ENCODE data around the gene RAB5IF. TPM values are rescaled to one million over a fixed set of nuclear protein-coding genes. Genes with fewer than 3 reads are reported as not detected.

The RAB5IF gene
- total and polyA plus RNA-seq, 2 of the 13 experiments (the other 11 are each of a cell fraction or from before 2014, with no cell fraction given), result 261 to 305 TPM

- TF ChIP-seq SP2 (CRISPR knock-in tag; IDR thresholded peaks at IDR 0.05) (no peak), ZNF180 (CRISPR knock-in tag; IDR thresholded peaks at IDR 0.05; ENCODE audit: borderline replicate concordance, low read depth) (no peak), DPF2 (CRISPR knock-in tag; IDR thresholded peaks at IDR 0.05; ENCODE audit: borderline replicate concordance, low read depth) (no peak), EEA1 (CRISPR knock-in tag; IDR thresholded peaks at IDR 0.05; ENCODE audit: borderline replicate concordance) (peak; percentile 93; the same call in 1 of the 2 replicates), KDM1A (CRISPR knock-in tag; IDR thresholded peaks at IDR 0.05) (no peak), SYNCRIP (IDR thresholded peaks at IDR 0.05; ENCODE audit: insufficient read depth, low read depth, low read length) (no peak), ZXDC (CRISPR knock-in tag; IDR thresholded peaks at IDR 0.05) (peak; percentile 94), EHMT2 (IDR thresholded peaks at IDR 0.05; ENCODE audit: borderline replicate concordance, low read depth, low read length) (no peak), ZNF691 (CRISPR knock-in tag; IDR thresholded peaks at IDR 0.05; ENCODE audit: borderline replicate concordance, low read depth) (no peak), ZNF569 (CRISPR knock-in tag; IDR thresholded peaks at IDR 0.05; ENCODE audit: borderline replicate concordance) (no peak), IKZF4 (CRISPR knock-in tag; IDR thresholded peaks at IDR 0.05; ENCODE audit: borderline replicate concordance, low read depth, not compliant biosample characterization) (peak; percentile 86), ZNF549 (CRISPR knock-in tag; IDR thresholded peaks at IDR 0.05) (no peak), ZNF768 (CRISPR knock-in tag; IDR thresholded peaks at IDR 0.05) (no peak; the same call in 1 of the 2 replicates), JUND (CRISPR knock-in tag; IDR thresholded peaks at IDR 0.05) (no peak), ZNF75D (CRISPR knock-in tag; IDR thresholded peaks at IDR 0.05; ENCODE audit: borderline replicate concordance) (no peak), ZBTB21 (CRISPR knock-in tag; IDR thresholded peaks at IDR 0.05) (no peak), ZNF652 (CRISPR knock-in tag; IDR thresholded peaks at IDR 0.05; ENCODE audit: borderline replicate concordance, low read depth) (0 out of 2 replicates have a peak, but pooled peaks have one; percentile 11), GLMP (CRISPR knock-in tag; IDR thresholded peaks at IDR 0.05; ENCODE audit: borderline replicate concordance) (no peak), MATR3 (CRISPR knock-in tag; IDR thresholded peaks at IDR 0.05) (no peak), ZFX (CRISPR knock-in tag; IDR thresholded peaks at IDR 0.05; ENCODE audit: low read depth) (peak; percentile 94), ZNF276 (CRISPR knock-in tag; IDR thresholded peaks at IDR 0.05; ENCODE audit: low read depth) (0 out of 2 replicates have a peak, but pooled peaks have one; percentile 15), ZNF501 (CRISPR knock-in tag; IDR thresholded peaks at IDR 0.05) (peak; percentile 85)
Measured at GRCh38 chr20:36573103-36573797, 32.3 kb upstream of the RAB5IF start, which contains the start of gene TGIF2 (continued).

Data from HepG2 (cell line).